HG02759 (cell line): ENCODE measurements around the gene ATP10A.
A peak's percentile ranks its signal among the peaks of the same experiment; 100 is the strongest.

Experiments used
- ATAC-seq: cut with Tn5 transposase; IDR thresholded peaks from one replicate; pipeline ENCODE4 v1.9.1; 2021; ENCODE audit warnings: mild to moderate bottlenecking, moderate library complexity; ENCODE audit not compliant: unreplicated experiment

Gene ATP10A

GRCh38 chr15:25797936-25798901 lies 64.9 kb downstream of the ATP10A start:
- no peak for ATAC-seq

DNA sequence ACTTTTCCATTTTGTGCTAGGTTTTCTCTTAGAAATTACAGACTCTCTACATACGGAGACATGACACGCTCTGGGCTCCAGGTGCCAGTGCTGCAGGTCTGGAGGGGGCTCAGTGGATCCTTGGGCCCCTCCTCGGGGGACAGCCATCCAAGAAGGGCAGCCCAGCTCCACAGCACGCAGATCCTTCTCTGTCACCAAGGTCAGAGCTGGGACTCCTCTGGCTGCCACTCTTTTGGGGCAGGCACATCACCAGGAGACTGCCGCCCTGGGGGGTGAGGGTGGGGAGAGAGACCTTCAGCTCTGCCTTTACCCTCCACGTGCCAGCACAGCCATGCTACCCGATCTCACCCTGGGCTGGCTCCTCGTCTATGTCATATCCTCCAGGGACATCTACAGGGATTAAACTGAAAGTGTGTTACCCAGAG lies 65.6 kb downstream of the ATP10A start:
- ATAC-seq: no peak

DNA sequence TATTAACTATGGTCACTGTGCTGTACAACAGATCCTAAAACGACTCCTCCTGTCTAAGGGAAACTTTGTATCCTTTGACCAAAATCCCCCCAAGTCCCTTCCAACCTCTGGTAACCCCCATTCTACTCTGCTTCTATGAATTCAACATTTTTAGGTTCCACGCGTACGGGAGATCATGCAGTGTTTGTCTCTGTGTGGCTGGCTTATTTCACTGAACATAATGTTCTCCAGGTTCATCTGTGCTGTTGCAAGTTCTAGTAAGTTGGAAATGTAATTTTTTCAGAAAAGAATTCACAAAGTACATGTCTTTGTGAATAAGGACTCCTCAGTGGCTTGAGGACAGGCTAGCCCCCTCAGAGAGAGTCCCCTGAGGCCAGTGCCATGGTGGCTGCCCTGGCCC lies 66.1 kb downstream of the ATP10A start:
- ATAC-seq: no peak

GRCh38 chr15:25796395-25796794 lies 66.7 kb downstream of the ATP10A start:
- no peak for ATAC-seq

DNA sequence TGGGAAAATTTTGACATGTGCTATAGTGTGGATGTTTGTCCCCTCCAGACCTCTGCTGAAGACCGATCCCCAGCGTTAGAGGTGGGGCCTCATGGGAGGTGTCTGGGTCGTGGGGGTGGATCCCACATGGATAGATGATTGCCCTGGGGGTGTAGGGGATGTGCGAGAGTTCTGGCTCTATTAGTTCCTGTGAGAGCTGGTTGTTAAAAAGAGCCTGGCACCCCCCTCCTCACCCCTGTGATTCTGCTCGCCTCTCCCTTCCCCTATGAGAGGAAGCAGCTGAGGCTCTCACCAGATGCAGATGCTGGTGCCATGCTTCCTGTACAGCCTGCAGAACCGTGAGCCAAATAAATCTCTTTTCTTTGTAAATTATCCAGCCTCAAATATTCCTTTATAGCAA lies 67.4 kb downstream of the ATP10A start:
- ATAC-seq: no peak

DNA sequence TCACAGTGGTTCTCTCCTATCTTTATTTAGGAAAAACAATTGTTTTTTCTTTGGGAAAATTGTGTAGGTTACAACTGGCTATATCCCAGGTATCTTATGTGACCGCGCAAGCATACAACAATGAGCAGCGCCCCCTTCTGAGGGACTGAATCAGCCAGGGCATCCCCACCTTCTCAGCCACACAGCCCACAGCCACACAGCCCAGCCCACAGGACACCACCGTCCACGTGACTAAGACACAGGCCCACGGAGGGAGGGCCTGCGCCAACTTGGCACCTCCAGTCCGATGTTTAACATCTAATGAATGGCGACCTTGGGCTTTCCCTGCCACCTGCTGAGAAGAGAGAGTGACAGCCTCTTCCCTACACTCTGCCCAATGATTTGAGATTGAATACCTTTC lies 68.1 kb downstream of the ATP10A start:
- no peak for ATAC-seq

DNA sequence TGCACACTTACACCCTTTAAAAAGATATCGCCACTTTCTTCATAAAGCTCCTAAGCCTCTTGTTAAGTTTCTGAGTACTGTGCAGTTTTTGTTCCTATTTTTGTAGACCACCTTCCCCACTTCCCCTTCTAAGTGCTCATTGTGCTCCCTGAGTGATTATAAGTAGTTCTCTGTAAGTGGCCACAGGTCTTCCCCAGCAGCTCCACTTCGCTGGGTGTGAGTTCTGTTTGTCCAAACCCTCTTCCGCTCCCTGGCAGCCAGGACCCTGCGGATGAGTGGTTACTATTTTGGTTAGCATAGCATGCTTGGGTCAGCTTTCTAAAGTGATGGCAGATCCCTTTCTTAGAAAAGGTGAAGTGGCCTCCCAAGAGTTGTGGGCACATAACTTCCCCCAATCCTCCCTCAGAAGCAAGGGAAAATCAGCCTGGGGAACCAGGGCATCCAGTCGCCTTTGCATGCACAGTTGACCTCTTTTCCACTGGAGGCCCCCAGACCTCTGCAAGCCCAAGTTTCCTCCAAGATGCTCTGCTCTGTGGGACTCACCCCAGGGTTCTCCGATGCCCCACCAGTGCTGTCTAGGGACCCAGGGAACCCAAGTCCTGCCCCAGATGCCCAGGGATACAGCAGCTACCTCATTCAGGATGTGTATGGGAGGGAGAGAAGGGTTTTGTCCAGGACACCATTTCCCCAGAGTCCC lies 69.6 kb downstream of the ATP10A start:
- peak; percentile 90 for ATAC-seq

DNA sequence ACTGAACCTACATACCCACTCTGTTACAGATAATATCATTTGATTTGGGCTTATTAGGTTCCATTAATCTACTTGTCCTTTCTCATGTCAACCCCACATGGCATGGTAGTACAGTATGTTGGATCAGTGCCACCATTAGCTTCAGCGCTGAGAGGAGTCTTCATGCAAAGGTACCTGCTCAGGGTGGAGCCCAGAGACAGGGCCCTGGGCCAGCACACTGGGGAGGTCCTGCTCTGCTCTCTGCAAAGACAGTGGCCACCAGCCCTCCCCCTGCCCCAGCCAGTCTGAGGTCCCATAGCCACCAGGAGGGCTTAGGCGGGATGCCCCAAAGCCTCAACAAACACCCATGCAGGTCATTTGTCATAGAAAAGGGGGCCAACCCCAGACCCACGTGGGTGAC lies 71.0 kb downstream of the ATP10A start:
- no peak for ATAC-seq

- ATAC-seq: no peak
Observed at GRCh38 chr15:25790000-25790660, 73.0 kb downstream of the ATP10A start.

GRCh38 chr15:25789616-25789999 lies 73.5 kb downstream of the ATP10A start:
- no peak for ATAC-seq

DNA sequence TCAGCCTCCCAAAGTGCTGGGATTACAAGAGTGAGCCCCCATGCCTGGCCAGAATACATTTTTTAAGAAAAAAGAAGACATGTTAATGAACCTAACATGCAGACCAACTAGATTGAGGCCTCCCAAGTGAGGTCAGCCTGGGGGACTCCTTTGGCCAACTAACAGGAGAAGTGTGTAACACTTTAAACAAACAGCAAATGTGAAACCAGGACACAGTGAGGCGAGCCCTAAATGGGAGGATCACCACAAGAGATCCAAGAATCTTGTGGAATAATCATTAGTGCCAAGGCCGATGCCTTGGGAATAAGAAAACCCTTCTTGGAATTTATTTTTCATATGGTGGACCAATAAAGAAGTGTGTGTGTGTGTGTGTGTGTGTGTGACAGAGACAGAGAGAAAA lies 73.9 kb downstream of the ATP10A start:
- no peak for ATAC-seq

- ATAC-seq: peak; percentile 75
Observed at GRCh38 chr15:25787855-25788520, 75.1 kb downstream of the ATP10A start.

DNA sequence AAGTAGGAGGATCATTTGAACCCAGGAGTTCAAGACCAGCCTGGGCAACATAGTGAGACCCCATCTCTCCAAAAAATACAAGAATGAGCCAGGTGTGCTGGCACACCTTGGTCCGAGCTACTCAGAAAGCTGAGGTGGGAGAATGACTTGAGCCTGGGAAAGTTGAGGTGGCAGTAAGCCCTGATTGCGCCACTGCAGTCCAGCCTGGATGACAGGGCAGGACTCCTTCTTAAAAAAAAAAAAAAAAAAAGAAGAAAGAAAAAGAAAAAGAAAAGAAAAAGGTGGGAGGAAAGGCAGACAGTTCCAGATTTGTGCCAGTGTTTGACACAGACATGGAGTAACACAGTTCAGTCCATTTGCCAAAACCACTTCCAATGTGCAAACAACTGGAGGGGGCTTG lies 75.7 kb downstream of the ATP10A start:
- ATAC-seq: no peak

DNA sequence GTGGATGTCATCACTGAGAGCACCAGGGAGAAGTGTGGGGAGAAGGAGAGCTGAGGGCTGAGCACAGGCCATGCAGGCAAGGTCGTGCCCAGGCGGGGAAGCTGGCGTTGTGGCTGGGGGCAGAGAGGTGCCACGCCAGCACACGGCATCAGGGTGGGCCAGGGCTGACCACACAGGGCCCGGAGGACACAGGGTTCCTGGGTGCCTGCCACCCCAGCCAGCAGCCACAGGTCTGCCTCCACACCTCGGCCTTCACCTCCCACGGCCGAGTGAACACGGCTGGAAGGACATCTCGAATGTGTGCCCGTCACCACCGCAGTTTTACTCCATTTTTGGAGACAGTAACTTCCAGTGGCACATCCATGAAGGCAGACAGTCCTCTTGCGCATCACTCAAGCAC lies 77.1 kb downstream of the ATP10A start:
- no peak for ATAC-seq

- ATAC-seq: no peak
Observed at GRCh38 chr15:25785641-25786025, 77.5 kb downstream of the ATP10A start.

GRCh38 chr15:25784876-25785640 lies 78.1 kb downstream of the ATP10A start:
- no peak for ATAC-seq

GRCh38 chr15:25783607-25784540 lies 79.3 kb downstream of the ATP10A start:
- no peak for ATAC-seq

- no peak for ATAC-seq
Observed at GRCh38 chr15:25783134-25783533, 80.0 kb downstream of the ATP10A start.
